ENCODE results near the gene PHOX2B. TPM values are rescaled to one million over a fixed set of nuclear protein-coding genes. Genes with fewer than 3 reads are reported as not detected.

The PHOX2B gene
- total and polyA plus RNA-seq, 9 of the 15 experiments (the other 6 are each of a cell fraction or from before 2014, with no cell fraction given), result not detected

DNA sequence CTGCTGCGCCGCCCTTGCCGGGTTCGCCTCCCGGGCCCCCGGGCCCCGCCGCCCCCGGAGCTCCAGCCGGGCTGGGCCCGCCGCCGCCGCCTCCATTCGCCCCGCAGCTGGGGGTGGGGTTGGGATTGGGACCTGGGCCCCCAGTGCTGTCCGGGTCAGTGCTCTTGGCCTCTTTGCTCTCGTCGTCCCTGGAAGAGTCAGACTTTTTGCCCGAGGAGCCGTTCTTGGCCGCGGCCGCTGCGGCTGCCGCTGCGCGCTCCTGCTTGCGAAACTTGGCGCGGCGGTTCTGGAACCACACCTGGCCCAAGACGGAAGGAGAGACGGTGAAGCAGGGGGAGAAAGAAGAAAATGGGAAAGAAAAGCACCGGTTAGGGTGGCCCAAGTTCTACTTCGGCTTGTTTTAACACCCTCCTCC, 2.5 kb downstream of the PHOX2B start (continued):
- TF ChIP-seq, protein P1, sequence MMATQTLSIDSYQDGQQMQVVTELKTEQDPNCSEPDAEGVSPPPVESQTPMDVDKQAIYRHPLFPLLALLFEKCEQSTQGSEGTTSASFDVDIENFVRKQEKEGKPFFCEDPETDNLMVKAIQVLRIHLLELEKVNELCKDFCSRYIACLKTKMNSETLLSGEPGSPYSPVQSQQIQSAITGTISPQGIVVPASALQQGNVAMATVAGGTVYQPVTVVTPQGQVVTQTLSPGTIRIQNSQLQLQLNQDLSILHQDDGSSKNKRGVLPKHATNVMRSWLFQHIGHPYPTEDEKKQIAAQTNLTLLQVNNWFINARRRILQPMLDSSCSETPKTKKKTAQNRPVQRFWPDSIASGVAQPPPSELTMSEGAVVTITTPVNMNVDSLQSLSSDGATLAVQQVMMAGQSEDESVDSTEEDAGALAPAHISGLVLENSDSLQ (IDR thresholded peaks at IDR 0.05), result no peak
- TF ChIP-seq LCOR (CRISPR knock-in tag; IDR thresholded peaks at IDR 0.05) (no peak), ARID1B (IDR thresholded peaks at IDR 0.05) (no peak)

DNA sequence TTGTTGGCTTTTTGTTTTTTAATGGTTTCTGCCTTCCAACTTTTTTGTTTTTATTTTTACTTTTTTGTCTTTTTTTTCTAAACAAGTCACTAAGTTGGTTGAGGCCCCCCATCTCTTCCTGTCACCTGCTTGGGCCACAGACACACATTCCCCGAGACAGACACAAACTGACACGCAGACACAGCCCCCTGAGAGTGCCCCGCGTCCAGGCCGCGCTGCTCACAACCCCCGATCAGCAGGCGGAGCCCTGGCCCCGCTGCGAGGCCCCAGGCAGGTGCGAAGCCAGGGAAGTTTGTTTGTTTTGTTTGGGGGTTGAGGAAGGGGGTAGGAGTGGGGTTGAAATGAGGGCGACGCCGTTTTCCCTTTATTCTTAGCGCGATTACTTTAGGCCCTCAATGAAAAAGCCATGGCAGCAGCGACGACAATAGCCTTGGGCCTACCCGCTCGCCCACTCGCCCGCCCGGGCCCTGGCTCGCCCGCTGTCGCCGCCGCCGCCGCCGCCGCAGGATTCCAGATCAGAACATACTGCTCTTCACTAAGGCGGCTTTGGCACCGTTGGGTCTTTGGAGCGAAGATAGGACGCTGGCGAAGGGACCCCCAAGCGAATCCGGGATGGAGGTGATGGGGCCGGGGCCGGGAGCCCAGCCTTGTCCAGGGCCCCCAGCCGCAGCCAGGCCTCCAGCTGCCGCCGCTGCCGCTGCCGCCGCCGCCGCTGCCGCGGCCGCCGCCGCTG, 3.1 kb downstream of the PHOX2B start:
- BruUV-seq (replicated peaks), result no TSS peak
- no peak for FAIRE-seq
- TF ChIP-seq KAT2B (IDR thresholded peaks at IDR 0.05; ENCODE audit: low read depth, low read length) (no peak), GABPA (tag; conservative IDR thresholded peaks at IDR 0.05; ENCODE audit: low read depth) (no peak), PTRF (tag; IDR thresholded peaks at IDR 0.05) (no peak), SMARCA5 (IDR thresholded peaks at IDR 0.05) (no peak), KLF6 (CRISPR knock-in tag; IDR thresholded peaks at IDR 0.05; ENCODE audit: borderline replicate concordance) (no peak), KAT7 (CRISPR knock-in tag; IDR thresholded peaks at IDR 0.05; ENCODE audit: borderline replicate concordance) (no peak), TRIM24 (IDR thresholded peaks at IDR 0.05) (no peak), PML (IDR thresholded peaks at IDR 0.05; ENCODE audit: low read length) (no peak), SLC30A9 (CRISPR knock-in tag; IDR thresholded peaks at IDR 0.05) (no peak)
- TF ChIP-seq, protein P2, sequence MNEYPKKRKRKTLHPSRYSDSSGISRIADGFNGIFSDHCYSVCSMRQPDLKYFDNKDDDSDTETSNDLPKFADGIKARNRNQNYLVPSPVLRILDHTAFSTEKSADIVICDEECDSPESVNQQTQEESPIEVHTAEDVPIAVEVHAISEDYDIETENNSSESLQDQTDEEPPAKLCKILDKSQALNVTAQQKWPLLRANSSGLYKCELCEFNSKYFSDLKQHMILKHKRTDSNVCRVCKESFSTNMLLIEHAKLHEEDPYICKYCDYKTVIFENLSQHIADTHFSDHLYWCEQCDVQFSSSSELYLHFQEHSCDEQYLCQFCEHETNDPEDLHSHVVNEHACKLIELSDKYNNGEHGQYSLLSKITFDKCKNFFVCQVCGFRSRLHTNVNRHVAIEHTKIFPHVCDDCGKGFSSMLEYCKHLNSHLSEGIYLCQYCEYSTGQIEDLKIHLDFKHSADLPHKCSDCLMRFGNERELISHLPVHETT (CRISPR knock-in tag; conservative IDR thresholded peaks at IDR 0.05 in 1 of 2, IDR thresholded peaks at IDR 0.05 in 1 of 2), result no peak

More for the DNA sequence above, 3.1 kb downstream of the PHOX2B start:
- H3K36me3 ChIP-seq (ENCODE audit: control insufficient read depth, insufficient read depth, low read length), result no peaks in the 10 kb centered on the region
- ChIA-PET CTCF (ENCODE audit: low intra/inter-chr PET ratio) (no interaction called here), POLR2A (no interaction called here)
- no peaks in the 10 kb centered on the region for H3K9me3 ChIP-seq (replicated peaks; ENCODE audit: control insufficient read depth, insufficient read depth, low read depth, low read length)
- H3K4me3 ChIP-seq, result no peak overlapping the region
- intact Hi-C loops (cut with micrococcal nuclease) (no loop called here), in situ Hi-C loops (cut with MboI) (no loop called here)
- H3K79me2 ChIP-seq (ENCODE audit: control insufficient read depth, insufficient read depth, low read length), result no peaks in the 10 kb centered on the region
- peaks cover 0 to 6% of the 10 kb centered on the region in 2 experiments; a peak in 2 of 5 replicates for H3K4me1 ChIP-seq (replicated peaks in 1 of 2; ENCODE audit: control insufficient read depth in 2 of 2, insufficient read depth in 2 of 2, low read length in 2 of 2)
- H3K9me1 ChIP-seq (ENCODE audit: control insufficient read depth, insufficient read depth, low read length), result no peaks in the 10 kb centered on the region
- ATAC-seq (no peak), DNase-seq (ENCODE audit: extremely low read depth in 1 of 4, low spot score in 3 of 4) (no peak)
- H4K20me1 ChIP-seq (replicated peaks; ENCODE audit: control insufficient read depth, insufficient read depth, low read length), result no peaks in the 10 kb centered on the region
- no peak overlapping the region for H3K9ac ChIP-seq (ENCODE audit: insufficient read depth in 1 of 2, low read depth in 2 of 2, low read length in 2 of 2)
- H3K4me2 ChIP-seq (ENCODE audit: insufficient read depth, low read length), result no peak overlapping the region
- 15% methylated on average over 34 of the region's 54 CpGs for WGBS (ENCODE audit: insufficient coverage, low coverage, missing lambda C conversion rate)
- H2AFZ ChIP-seq (ENCODE audit: low read depth, low read length), result no peak overlapping the region
- peaks cover 27 to 56% of the 10 kb centered on the region in 2 experiments; a peak in 4 of 5 replicates for H3K27me3 ChIP-seq (ENCODE audit: control insufficient read depth in 2 of 2, insufficient read depth in 2 of 2, low read length in 2 of 2)
- H3K27ac ChIP-seq (ENCODE audit: extremely low read depth, low read depth, low read length), result no peak overlapping the region
